ENCODE results near the gene RERE. TPM values are rescaled to one million over a fixed set of nuclear protein-coding genes. Genes with fewer than 3 reads are reported as not detected.

Gene RERE
- total RNA-seq, 1 experiment from 2014 or later = 161 TPM

DNA sequence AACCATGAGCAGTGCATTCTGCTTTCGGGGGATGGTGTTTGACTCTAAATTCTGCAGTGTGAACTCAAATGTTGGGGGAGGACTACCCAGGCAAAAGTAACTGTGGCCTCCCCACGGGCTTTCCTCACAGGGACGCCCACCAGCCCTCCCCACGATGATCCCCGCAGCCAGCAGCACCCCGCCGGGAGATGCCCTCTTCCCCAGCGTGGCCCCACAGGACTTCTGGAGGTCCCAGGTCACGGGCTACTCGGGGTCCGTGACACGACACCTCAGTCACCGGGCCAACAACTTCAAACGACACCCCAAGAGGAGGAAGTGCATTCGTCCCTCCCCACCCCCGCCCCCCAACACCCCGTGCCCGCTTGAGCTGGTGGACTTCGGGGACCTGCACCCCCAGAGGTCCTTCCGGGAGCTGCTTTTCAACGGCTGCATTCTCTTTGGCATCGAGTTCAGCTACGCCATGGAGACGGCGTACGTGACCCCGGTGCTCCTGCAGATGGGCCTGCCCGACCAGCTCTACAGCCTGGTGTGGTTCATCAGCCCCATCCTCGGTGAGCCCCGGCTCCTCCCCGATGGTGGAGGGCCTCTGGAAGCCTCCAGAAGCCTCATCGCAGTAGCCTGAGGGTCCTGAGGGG is 493.1 kb downstream of the RERE start (continued):
- TF ChIP-seq, protein P1, sequence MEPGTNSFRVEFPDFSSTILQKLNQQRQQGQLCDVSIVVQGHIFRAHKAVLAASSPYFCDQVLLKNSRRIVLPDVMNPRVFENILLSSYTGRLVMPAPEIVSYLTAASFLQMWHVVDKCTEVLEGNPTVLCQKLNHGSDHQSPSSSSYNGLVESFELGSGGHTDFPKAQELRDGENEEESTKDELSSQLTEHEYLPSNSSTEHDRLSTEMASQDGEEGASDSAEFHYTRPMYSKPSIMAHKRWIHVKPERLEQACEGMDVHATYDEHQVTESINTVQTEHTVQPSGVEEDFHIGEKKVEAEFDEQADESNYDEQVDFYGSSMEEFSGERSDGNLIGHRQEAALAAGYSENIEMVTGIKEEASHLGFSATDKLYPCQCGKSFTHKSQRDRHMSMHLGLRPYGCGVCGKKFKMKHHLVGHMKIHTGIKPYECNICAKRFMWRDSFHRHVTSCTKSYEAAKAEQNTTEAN (CRISPR knock-in tag; IDR thresholded peaks at IDR 0.05) = no peak
- no peak for TF ChIP-seq ZNF232 (CRISPR knock-in tag; IDR thresholded peaks at IDR 0.05)
- no peak for TF ChIP-seq ZNF317 (CRISPR knock-in tag; IDR thresholded peaks at IDR 0.05; ENCODE audit: borderline replicate concordance, low read depth)
- TF ChIP-seq, protein P2, sequence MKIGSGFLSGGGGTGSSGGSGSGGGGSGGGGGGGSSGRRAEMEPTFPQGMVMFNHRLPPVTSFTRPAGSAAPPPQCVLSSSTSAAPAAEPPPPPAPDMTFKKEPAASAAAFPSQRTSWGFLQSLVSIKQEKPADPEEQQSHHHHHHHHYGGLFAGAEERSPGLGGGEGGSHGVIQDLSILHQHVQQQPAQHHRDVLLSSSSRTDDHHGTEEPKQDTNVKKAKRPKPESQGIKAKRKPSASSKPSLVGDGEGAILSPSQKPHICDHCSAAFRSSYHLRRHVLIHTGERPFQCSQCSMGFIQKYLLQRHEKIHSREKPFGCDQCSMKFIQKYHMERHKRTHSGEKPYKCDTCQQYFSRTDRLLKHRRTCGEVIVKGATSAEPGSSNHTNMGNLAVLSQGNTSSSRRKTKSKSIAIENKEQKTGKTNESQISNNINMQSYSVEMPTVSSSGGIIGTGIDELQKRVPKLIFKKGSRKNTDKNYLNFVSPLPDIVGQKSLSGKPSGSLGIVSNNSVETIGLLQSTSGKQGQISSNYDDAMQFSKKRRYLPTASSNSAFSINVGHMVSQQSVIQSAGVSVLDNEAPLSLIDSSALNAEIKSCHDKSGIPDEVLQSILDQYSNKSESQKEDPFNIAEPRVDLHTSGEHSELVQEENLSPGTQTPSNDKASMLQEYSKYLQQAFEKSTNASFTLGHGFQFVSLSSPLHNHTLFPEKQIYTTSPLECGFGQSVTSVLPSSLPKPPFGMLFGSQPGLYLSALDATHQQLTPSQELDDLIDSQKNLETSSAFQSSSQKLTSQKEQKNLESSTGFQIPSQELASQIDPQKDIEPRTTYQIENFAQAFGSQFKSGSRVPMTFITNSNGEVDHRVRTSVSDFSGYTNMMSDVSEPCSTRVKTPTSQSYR (CRISPR knock-in tag; IDR thresholded peaks at IDR 0.05) = no peak
- TF ChIP-seq NFYB (CRISPR knock-in tag; conservative IDR thresholded peaks at IDR 0.05; ENCODE audit: low read depth) = no peak
- no peak for TF ChIP-seq ZNF138 (CRISPR knock-in tag; conservative IDR thresholded peaks at IDR 0.05)

DNA sequence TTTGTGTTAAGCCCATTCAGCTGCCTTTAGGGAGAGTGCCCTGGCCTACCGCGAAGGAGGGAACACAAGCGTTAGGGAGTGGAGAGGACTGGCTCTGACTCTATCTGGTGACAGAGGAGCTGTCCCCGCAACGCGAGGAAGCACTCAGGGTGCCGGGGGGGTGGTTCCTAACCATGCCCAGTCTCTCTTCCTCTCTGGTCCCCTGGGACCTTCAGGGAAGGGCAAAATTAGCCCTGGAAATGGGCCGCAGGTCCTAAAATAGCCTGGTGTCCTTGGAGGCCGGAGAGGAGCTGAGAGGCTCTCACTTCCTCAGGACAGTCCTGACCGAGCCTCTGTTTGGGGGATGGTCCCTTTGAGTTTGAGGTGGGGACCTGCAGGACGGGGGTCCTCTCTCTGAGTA is 493.7 kb downstream of the RERE start:
- no peak overlapping the region for H3K27ac Mint-ChIP-seq
- ChIA-PET CTCF (interaction anchor here (1.0 to 3.2 kb wide), 7 partner anchors 9 to 525 kb away, joined by 4 to 15 read pairs (median 7); no protein-coding TSS in a partner anchor), POLR2A (no interaction called here)
- H3K9me3 Mint-ChIP-seq = peaks cover 4% of the 10 kb centered on the region; the same call in 1 of the 2 replicates
- H3K36me3 Mint-ChIP-seq = no peaks in the 10 kb centered on the region
- H3K4me3 Mint-ChIP-seq = no peak overlapping the region
- DNase-seq (ENCODE audit: low spot score) = no peak
- H3K27me3 Mint-ChIP-seq (ENCODE audit: low read depth) = peaks cover 11% of the 10 kb centered on the region
- peak; percentile 24; the same call in 1 of the 2 replicates for ATAC-seq
- peaks cover 4% of the 10 kb centered on the region for H3K4me1 Mint-ChIP-seq
- TF ChIP-seq GRHL2 (CRISPR knock-in tag; IDR thresholded peaks at IDR 0.05; ENCODE audit: insufficient replicate concordance, severe bottlenecking) (no peak), ZNF423 (CRISPR knock-in tag; IDR thresholded peaks at IDR 0.05) (no peak), ZNF219 (CRISPR knock-in tag; IDR thresholded peaks at IDR 0.05; ENCODE audit: borderline replicate concordance) (no peak), ZNF671 (CRISPR knock-in tag; IDR thresholded peaks at IDR 0.05) (no peak), TEAD1 (CRISPR knock-in tag; IDR thresholded peaks at IDR 0.05) (no peak), RORB (CRISPR knock-in tag; IDR thresholded peaks at IDR 0.05) (no peak)
- TF ChIP-seq, protein P3, sequence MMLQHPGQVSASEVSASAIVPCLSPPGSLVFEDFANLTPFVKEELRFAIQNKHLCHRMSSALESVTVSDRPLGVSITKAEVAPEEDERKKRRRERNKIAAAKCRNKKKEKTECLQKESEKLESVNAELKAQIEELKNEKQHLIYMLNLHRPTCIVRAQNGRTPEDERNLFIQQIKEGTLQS (CRISPR knock-in tag; conservative IDR thresholded peaks at IDR 0.05) = no peak
- TF ChIP-seq, protein P4, sequence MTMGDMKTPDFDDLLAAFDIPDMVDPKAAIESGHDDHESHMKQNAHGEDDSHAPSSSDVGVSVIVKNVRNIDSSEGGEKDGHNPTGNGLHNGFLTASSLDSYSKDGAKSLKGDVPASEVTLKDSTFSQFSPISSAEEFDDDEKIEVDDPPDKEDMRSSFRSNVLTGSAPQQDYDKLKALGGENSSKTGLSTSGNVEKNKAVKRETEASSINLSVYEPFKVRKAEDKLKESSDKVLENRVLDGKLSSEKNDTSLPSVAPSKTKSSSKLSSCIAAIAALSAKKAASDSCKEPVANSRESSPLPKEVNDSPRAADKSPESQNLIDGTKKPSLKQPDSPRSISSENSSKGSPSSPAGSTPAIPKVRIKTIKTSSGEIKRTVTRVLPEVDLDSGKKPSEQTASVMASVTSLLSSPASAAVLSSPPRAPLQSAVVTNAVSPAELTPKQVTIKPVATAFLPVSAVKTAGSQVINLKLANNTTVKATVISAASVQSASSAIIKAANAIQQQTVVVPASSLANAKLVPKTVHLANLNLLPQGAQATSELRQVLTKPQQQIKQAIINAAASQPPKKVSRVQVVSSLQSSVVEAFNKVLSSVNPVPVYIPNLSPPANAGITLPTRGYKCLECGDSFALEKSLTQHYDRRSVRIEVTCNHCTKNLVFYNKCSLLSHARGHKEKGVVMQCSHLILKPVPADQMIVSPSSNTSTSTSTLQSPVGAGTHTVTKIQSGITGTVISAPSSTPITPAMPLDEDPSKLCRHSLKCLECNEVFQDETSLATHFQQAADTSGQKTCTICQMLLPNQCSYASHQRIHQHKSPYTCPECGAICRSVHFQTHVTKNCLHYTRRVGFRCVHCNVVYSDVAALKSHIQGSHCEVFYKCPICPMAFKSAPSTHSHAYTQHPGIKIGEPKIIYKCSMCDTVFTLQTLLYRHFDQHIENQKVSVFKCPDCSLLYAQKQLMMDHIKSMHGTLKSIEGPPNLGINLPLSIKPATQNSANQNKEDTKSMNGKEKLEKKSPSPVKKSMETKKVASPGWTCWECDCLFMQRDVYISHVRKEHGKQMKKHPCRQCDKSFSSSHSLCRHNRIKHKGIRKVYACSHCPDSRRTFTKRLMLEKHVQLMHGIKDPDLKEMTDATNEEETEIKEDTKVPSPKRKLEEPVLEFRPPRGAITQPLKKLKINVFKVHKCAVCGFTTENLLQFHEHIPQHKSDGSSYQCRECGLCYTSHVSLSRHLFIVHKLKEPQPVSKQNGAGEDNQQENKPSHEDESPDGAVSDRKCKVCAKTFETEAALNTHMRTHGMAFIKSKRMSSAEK (CRISPR knock-in tag; IDR thresholded peaks at IDR 0.05; ENCODE audit: borderline replicate concordance) = no peak
- TF ChIP-seq, protein P5, sequence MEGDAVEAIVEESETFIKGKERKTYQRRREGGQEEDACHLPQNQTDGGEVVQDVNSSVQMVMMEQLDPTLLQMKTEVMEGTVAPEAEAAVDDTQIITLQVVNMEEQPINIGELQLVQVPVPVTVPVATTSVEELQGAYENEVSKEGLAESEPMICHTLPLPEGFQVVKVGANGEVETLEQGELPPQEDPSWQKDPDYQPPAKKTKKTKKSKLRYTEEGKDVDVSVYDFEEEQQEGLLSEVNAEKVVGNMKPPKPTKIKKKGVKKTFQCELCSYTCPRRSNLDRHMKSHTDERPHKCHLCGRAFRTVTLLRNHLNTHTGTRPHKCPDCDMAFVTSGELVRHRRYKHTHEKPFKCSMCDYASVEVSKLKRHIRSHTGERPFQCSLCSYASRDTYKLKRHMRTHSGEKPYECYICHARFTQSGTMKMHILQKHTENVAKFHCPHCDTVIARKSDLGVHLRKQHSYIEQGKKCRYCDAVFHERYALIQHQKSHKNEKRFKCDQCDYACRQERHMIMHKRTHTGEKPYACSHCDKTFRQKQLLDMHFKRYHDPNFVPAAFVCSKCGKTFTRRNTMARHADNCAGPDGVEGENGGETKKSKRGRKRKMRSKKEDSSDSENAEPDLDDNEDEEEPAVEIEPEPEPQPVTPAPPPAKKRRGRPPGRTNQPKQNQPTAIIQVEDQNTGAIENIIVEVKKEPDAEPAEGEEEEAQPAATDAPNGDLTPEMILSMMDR (IDR thresholded peaks at IDR 0.05) = no peak
- TF ChIP-seq, protein P6, sequence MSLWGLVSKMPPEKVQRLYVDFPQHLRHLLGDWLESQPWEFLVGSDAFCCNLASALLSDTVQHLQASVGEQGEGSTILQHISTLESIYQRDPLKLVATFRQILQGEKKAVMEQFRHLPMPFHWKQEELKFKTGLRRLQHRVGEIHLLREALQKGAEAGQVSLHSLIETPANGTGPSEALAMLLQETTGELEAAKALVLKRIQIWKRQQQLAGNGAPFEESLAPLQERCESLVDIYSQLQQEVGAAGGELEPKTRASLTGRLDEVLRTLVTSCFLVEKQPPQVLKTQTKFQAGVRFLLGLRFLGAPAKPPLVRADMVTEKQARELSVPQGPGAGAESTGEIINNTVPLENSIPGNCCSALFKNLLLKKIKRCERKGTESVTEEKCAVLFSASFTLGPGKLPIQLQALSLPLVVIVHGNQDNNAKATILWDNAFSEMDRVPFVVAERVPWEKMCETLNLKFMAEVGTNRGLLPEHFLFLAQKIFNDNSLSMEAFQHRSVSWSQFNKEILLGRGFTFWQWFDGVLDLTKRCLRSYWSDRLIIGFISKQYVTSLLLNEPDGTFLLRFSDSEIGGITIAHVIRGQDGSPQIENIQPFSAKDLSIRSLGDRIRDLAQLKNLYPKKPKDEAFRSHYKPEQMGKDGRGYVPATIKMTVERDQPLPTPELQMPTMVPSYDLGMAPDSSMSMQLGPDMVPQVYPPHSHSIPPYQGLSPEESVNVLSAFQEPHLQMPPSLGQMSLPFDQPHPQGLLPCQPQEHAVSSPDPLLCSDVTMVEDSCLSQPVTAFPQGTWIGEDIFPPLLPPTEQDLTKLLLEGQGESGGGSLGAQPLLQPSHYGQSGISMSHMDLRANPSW (CRISPR knock-in tag; conservative IDR thresholded peaks at IDR 0.05; ENCODE audit: low read depth) = no peak
- TF ChIP-seq, protein P7, sequence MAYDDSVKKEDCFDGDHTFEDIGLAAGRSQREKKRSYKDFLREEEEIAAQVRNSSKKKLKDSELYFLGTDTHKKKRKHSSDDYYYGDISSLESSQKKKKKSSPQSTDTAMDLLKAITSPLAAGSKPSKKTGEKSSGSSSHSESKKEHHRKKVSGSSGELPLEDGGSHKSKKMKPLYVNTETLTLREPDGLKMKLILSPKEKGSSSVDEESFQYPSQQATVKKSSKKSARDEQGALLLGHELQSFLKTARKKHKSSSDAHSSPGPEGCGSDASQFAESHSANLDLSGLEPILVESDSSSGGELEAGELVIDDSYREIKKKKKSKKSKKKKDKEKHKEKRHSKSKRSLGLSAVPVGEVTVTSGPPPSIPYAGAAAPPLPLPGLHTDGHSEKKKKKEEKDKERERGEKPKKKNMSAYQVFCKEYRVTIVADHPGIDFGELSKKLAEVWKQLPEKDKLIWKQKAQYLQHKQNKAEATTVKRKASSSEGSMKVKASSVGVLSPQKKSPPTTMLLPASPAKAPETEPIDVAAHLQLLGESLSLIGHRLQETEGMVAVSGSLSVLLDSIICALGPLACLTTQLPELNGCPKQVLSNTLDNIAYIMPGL (CRISPR knock-in tag; IDR thresholded peaks at IDR 0.05) = no peak
- TF ChIP-seq, protein P8, sequence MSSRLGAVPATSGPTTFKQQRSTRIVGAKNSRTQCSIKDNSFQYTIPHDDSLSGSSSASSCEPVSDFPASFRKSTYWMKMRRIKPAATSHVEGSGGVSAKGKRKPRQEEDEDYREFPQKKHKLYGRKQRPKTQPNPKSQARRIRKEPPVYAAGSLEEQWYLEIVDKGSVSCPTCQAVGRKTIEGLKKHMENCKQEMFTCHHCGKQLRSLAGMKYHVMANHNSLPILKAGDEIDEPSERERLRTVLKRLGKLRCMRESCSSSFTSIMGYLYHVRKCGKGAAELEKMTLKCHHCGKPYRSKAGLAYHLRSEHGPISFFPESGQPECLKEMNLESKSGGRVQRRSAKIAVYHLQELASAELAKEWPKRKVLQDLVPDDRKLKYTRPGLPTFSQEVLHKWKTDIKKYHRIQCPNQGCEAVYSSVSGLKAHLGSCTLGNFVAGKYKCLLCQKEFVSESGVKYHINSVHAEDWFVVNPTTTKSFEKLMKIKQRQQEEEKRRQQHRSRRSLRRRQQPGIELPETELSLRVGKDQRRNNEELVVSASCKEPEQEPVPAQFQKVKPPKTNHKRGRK (CRISPR knock-in tag; IDR thresholded peaks at IDR 0.05; ENCODE audit: borderline replicate concordance) = no peak

Data from WTC11 (cell line).